ENCODE measurements around the gene WNT5A.
A peak's percentile ranks its signal among the peaks of the same experiment; 100 is the strongest.

Gene WNT5A

DNA sequence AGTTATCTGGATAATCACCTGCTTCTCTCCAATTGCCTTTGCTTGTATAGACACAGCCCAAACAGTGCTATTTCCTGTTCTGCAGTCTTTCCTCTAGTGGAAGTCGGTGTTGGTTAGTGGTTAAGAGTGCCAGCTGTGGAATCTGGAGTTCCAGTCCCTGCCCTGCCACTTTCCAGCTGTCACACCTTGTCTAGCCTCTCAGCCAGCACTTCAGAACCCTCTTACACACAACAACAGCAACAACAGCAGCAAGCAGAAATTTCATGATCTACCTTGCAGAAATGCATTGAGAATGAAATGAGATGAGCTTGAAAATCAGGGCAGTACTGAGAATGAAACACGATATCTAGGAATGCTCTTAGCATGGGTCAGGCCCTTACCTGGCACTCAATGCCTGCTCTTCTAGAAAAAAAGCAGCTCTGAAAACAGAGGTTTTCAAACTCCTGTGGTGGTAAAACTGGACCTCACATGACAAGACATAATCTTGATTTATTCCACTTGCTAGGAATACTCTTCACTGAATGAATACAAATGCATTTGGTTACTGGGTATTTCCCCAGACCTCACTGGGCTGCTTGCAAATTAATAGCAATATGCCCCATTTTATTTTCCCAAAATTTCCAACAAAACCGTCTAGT, 3.3 kb upstream of the WNT5A start:
- H3K27me3 ChIP-seq (ENCODE audit: control insufficient read depth, insufficient read depth, low read length, poor library complexity, severe bottlenecking) = peaks cover 58% of the 10 kb centered on the region
- 72 to 76% methylated on average over 1 to 3 of the region's 3 CpGs for WGBS, 2 experiments
- no peaks in the 10 kb centered on the region for H3K9me3 ChIP-seq (ENCODE audit: control insufficient read depth, low read length)
- H3K36me3 ChIP-seq (ENCODE audit: control insufficient read depth, insufficient read depth, low read length) = no peaks in the 10 kb centered on the region
- no peak overlapping the region for H3K4me3 ChIP-seq (ENCODE audit: insufficient read depth, low read depth, low read length)
- no peak overlapping the region for H3K27ac ChIP-seq (ENCODE audit: insufficient read depth, low read depth, low read length, poor library complexity, severe bottlenecking)
- H3K4me1 ChIP-seq (ENCODE audit: control insufficient read depth, insufficient read depth, low read length) = peaks cover 20% of the 10 kb centered on the region

GRCh38 chr3:55489798-55490132, 2.7 kb upstream of the WNT5A start:
- no peaks in the 10 kb centered on the region for H3K9me3 ChIP-seq (ENCODE audit: control insufficient read depth, low read length)
- H3K27ac ChIP-seq (ENCODE audit: insufficient read depth, low read depth, low read length, poor library complexity, severe bottlenecking) = no peak overlapping the region
- H3K4me3 ChIP-seq (ENCODE audit: insufficient read depth, low read depth, low read length) = peak overlapping the region; percentile 5
- H3K36me3 ChIP-seq (ENCODE audit: control insufficient read depth, insufficient read depth, low read length) = no peaks in the 10 kb centered on the region
- H3K27me3 ChIP-seq (ENCODE audit: control insufficient read depth, insufficient read depth, low read length, poor library complexity, severe bottlenecking) = peaks cover 62% of the 10 kb centered on the region
- H3K4me1 ChIP-seq (ENCODE audit: control insufficient read depth, insufficient read depth, low read length) = peaks cover 22% of the 10 kb centered on the region
- 3% methylated on average over 17 of the region's 17 CpGs for WGBS, 2 experiments

GRCh38 chr3:55488398-55489055, 1.4 kb upstream of the WNT5A start:
- peaks cover 23% of the 10 kb centered on the region for H3K4me1 ChIP-seq (ENCODE audit: control insufficient read depth, insufficient read depth, low read length)
- peaks cover 74% of the 10 kb centered on the region for H3K27me3 ChIP-seq (ENCODE audit: control insufficient read depth, insufficient read depth, low read length, poor library complexity, severe bottlenecking)
- peak overlapping the region; percentile 77 for H3K4me3 ChIP-seq (ENCODE audit: insufficient read depth, low read depth, low read length)
- no peak overlapping the region for H3K27ac ChIP-seq (ENCODE audit: insufficient read depth, low read depth, low read length, poor library complexity, severe bottlenecking)
- no peaks in the 10 kb centered on the region for H3K9me3 ChIP-seq (ENCODE audit: control insufficient read depth, low read length)
- no peaks in the 10 kb centered on the region for H3K36me3 ChIP-seq (ENCODE audit: control insufficient read depth, insufficient read depth, low read length)
- whole genome bisulfite sequencing, 2 experiments = 1% methylated on average over 30 of the region's 30 CpGs

GRCh38 chr3:55487381-55488241, 505 bp upstream of the WNT5A start:
- Histone ChIP-seq H3K27ac (ENCODE audit: insufficient read depth, low read depth, low read length, poor library complexity, severe bottlenecking) (no peak overlapping the region), H3K27me3 (ENCODE audit: control insufficient read depth, insufficient read depth, low read length, poor library complexity, severe bottlenecking) (peaks cover 83% of the 10 kb centered on the region), H3K36me3 (ENCODE audit: control insufficient read depth, insufficient read depth, low read length) (no peaks in the 10 kb centered on the region), H3K4me3 (ENCODE audit: insufficient read depth, low read depth, low read length) (peak overlapping the region; percentile 77), H3K9me3 (ENCODE audit: control insufficient read depth, low read length) (no peaks in the 10 kb centered on the region), H3K4me1 (ENCODE audit: control insufficient read depth, insufficient read depth, low read length) (peaks cover 23% of the 10 kb centered on the region)
- 0% methylated on average over 70 to 71 of the region's 71 CpGs for WGBS, 2 experiments

GRCh38 chr3:55486101-55486856, 827 bp downstream of the WNT5A start:
- no peaks in the 10 kb centered on the region for H3K36me3 ChIP-seq (ENCODE audit: control insufficient read depth, insufficient read depth, low read length)
- H3K4me3 ChIP-seq (ENCODE audit: insufficient read depth, low read depth, low read length) = peak overlapping the region; percentile 77
- WGBS, 2 experiments = 0% methylated on average over 44 to 49 of the region's 49 CpGs
- peaks cover 97% of the 10 kb centered on the region for H3K27me3 ChIP-seq (ENCODE audit: control insufficient read depth, insufficient read depth, low read length, poor library complexity, severe bottlenecking)
- H3K27ac ChIP-seq (ENCODE audit: insufficient read depth, low read depth, low read length, poor library complexity, severe bottlenecking) = no peak overlapping the region
- H3K9me3 ChIP-seq (ENCODE audit: control insufficient read depth, low read length) = no peaks in the 10 kb centered on the region
- peaks cover 28% of the 10 kb centered on the region for H3K4me1 ChIP-seq (ENCODE audit: control insufficient read depth, insufficient read depth, low read length)

DNA sequence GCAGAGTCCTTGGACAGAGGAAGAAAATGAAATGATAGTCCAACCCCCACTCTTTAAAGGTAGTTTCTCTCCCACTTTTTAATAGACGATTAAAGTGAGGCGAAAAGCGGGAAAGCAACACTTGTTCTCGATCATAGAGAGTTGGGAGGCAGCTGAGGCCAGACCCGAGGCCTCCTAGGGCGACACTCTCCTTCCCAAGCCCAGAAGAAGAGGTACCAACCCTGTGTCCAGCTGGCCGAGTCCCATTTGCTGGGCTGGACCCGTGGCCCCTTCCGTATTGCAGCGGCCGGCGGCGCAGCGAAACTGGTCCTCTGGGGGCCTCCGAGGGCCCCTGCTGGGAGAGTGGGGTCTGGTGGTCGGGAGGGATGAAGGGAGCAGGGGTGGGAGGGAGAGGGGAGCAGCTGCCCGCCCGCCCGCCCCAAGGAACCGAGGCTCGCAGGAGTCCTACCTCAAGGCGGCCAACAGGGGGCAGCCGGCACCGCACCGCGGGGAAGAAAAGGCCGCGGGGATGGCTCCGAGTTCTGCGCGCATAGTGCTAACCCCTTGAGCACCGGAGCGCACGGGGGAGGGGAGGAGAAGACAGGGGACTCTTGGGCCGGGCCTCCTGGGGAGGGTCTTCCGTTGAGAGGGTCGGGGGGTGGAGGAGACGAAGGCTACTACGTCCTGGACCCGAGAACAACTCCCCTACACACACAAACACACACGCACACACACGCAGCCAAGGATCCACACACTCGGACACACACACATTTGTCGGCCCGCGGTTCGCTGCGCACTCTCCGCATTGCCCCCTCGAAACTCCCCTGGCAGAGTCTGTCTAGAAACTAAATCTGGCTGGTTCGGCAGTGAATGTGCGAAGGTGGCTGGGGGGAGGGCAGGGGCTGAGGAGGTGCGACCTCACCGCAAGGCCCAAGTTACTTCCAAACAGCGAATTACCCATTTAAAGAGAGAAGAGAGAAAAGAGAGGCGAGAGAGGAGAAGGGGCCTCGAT, 2.0 kb downstream of the WNT5A start:
- Histone ChIP-seq H3K27me3 (ENCODE audit: control insufficient read depth, insufficient read depth, low read length, poor library complexity, severe bottlenecking) (peaks cover 97% of the 10 kb centered on the region), H3K36me3 (ENCODE audit: control insufficient read depth, insufficient read depth, low read length) (no peaks in the 10 kb centered on the region), H3K4me3 (ENCODE audit: insufficient read depth, low read depth, low read length) (peak overlapping the region; percentile 77), H3K4me1 (ENCODE audit: control insufficient read depth, insufficient read depth, low read length) (peaks cover 28% of the 10 kb centered on the region), H3K9me3 (ENCODE audit: control insufficient read depth, low read length) (no peaks in the 10 kb centered on the region), H3K27ac (ENCODE audit: insufficient read depth, low read depth, low read length, poor library complexity, severe bottlenecking) (no peak overlapping the region)
- 3 to 5% methylated on average over 54 to 57 of the region's 57 CpGs for WGBS, 2 experiments

DNA sequence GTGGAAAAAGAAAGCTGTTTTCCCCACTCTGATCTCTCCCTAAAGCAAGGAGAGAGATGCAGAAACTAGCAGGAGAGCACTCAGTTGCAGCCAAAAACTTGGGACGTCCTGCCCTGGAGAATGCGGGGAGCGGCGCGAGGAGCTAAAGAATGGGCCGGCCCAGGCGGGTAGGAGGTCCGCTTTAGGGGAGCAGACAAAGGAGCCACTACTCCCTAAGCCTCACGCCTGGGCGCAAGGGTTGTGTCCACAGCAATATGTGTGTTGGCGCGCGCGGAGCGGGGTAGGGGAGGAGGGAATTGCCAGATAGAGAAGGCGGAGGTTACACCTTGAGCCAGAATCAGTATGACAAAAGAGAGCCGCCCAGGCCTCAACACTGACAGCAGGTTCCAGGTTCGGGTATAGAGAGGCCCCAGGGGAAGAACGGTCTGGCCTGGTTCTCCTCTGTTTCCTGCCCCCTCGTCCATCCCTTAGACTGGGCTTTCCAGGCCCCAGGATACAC, 2.9 kb downstream of the WNT5A start:
- H3K36me3 ChIP-seq (ENCODE audit: control insufficient read depth, insufficient read depth, low read length) = no peaks in the 10 kb centered on the region
- H3K27ac ChIP-seq (ENCODE audit: insufficient read depth, low read depth, low read length, poor library complexity, severe bottlenecking) = no peak overlapping the region
- H3K4me1 ChIP-seq (ENCODE audit: control insufficient read depth, insufficient read depth, low read length) = peaks cover 20% of the 10 kb centered on the region
- no peak overlapping the region for H3K4me3 ChIP-seq (ENCODE audit: insufficient read depth, low read depth, low read length)
- H3K9me3 ChIP-seq (ENCODE audit: control insufficient read depth, low read length) = no peaks in the 10 kb centered on the region
- WGBS, 2 experiments = 60 to 65% methylated on average over 20 of the region's 20 CpGs
- H3K27me3 ChIP-seq (ENCODE audit: control insufficient read depth, insufficient read depth, low read length, poor library complexity, severe bottlenecking) = peaks cover 94% of the 10 kb centered on the region

GRCh38 chr3:55483196-55484095, 3.7 kb downstream of the WNT5A start:
- Histone ChIP-seq H3K27me3 (ENCODE audit: control insufficient read depth, insufficient read depth, low read length, poor library complexity, severe bottlenecking) (peaks cover 86% of the 10 kb centered on the region), H3K9me3 (ENCODE audit: control insufficient read depth, low read length) (no peaks in the 10 kb centered on the region), H3K4me1 (ENCODE audit: control insufficient read depth, insufficient read depth, low read length) (peaks cover 12% of the 10 kb centered on the region), H3K4me3 (ENCODE audit: insufficient read depth, low read depth, low read length) (peak overlapping the region; percentile 40), H3K36me3 (ENCODE audit: control insufficient read depth, insufficient read depth, low read length) (no peaks in the 10 kb centered on the region), H3K27ac (ENCODE audit: insufficient read depth, low read depth, low read length, poor library complexity, severe bottlenecking) (no peak overlapping the region)
- WGBS, 2 experiments = 67 to 76% methylated on average over 40 of the region's 40 CpGs
